HG02970 (cell line): ENCODE data around the gene ISY1.
"Not testable (repeated sequence)": the region's sequence is repeated elsewhere in the genome, so short reads cannot be mapped to it uniquely, and the experiment has no call there.

ENCODE experiments used
- ATAC-seq: cut with Tn5 transposase; IDR thresholded peaks from one replicate; pipeline ENCODE4 v1.9.1; 2021; ENCODE audit warnings: mild to moderate bottlenecking, moderate library complexity, moderate number of reproducible peaks; ENCODE audit not compliant: unreplicated experiment, low FRiP score

ISY1 gene

DNA sequence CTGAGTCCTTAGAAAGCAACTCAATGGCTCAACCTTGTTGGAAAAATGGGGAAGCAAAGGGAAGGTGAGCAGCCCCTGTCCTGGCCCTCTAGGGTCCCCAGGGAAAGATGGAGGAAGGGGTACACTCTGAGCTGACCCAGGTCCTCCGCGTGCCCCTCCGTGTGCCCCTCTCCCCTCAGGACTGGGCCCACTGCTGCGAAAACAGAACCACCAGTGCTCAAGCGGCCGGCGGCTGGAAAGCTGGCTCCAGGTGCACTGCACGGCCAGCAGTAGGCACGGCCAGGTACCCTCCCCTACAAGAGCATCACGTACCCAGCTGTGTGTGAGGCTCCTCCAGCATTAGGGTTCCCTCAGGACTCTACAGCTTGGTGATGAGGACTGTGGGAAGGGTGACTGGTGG, 65.6 kb downstream of the ISY1 start:
- ATAC-seq: no peak

DNA sequence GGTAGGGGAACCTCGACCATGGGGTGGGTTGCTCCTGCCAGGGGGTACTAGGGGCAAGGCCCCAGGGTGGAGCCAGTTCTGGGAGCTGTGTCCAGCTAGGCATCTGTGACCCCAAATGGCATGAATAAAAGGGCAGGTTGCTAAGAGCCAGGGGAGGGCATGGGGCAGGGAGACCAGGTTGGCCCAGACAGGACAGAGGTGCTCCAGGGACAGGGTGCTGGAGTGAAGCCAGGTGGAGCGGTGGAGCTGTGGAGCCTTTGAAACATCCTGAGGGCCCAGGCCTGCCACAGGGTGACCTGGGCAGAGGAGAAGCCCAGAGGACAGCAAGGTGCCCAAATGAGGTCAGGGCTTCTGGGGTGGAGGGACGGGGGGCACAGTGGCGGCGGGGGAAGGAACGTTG, 72.6 kb downstream of the ISY1 start:
- ATAC-seq: not testable (repeated sequence)

DNA sequence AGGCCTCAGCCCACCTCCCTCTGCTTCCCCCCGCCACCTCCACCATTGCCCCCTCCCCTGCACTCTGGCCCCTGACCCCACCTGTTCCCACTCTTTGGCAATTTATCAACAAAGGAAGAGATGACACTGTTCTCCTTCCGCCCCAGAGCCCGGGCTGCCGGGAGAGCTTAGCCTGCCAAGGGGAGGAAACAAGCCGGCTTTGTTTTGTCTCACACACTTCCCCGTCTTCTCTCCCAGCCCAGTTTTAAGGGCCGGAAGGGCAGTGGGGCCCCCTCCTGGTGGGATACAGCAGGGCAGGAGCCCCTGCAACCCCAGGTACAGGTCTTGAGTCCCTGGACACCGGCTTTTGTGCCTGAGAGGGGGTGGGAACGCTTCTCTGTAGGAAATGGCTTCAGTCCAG, 73.0 kb downstream of the ISY1 start:
- ATAC-seq: not testable (repeated sequence)

DNA sequence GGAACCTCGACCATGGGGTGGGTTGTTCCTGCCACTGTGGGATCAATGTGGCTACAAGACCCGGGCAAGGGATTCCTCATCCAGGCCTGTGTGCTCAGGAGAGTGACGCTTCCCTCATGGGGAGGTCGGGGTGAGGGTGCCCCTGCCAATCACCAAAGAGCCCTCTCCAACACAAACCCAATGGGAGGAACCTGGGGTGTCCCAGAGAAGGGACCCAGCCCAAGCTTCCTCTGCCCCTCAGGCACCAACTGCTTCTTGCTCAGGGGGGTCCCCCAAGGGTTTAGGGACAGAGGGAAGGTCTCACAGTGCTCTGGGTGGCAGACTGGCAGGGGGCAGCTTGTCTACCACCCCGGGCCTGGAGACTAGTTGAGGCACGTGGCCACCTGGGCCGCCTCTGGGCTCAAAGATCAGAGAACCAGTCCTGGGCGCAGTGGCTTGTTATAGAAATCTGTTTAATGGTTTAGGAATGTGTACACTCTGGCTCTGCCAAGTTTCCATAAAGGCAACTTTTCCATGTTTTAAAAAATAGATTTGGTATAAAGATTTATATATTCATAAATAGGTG, 73.6 kb downstream of the ISY1 start:
- ATAC-seq: no peak

DNA sequence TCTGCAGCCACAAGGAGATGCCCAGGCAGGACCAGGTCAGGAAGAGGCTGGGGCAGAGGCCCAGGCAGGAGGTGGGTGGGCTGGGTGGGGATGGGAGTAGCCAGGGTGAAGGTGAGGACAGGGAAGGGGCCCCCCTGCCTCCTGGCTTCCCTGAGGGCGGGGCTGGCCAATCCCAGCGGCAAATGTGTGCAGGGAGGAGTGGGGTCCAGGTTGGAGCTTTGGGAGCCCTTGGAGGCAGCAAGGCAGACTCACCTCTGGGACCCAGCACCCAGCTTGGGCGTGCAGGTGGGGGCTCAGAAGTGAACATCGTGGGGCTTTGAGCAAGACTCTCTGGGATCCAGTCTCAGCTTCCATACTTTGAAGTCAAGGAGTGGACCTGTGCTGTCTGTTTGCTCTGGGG, 75.0 kb downstream of the ISY1 start:
- no peak for ATAC-seq

DNA sequence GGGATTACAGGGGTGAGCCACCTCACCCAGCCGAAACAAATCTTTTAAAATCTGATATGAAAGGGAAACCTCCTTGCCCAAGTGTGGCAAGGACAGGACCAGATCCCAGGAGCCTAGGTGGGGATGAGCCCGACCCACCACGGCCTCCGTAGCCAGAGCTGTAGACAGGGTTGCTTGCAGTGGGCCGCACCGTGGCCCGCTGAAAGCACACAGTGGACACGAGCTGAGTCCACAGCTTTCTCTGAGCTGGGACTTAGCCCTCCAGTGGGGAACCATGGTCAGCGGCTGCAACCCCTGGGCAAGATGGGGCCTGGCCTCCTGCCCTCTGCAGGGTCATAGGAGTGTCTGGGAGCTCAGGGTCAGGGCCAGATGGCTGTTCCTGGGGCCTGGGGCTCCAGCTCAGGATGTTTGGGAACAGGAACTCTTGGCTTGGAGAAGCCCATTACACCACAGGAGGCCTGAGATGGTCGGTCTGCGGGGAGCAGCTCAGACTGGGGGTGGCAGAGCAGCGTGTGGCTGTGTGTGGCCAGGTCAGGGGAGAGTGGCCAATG, 75.6 kb downstream of the ISY1 start:
- no peak for ATAC-seq

DNA sequence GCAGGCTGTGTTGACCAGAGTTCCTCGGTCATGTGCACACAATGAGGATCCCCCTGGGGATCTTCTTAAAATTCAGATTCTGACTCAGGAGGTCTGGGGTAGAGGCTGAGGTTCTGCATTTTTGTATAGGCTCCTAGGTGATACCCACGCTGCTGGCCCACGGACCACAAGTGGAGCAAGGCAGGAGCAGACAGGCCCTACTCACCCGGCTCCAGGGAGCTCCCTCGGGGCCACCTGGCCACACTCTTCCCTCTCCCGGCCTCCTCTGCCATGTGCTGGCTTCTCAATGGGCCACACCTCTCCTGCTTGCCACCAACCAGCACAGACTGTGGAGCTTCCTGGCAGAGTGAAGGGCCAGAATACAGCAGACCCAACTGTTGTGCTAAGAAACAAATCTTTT, 76.4 kb downstream of the ISY1 start:
- ATAC-seq: no peak

DNA sequence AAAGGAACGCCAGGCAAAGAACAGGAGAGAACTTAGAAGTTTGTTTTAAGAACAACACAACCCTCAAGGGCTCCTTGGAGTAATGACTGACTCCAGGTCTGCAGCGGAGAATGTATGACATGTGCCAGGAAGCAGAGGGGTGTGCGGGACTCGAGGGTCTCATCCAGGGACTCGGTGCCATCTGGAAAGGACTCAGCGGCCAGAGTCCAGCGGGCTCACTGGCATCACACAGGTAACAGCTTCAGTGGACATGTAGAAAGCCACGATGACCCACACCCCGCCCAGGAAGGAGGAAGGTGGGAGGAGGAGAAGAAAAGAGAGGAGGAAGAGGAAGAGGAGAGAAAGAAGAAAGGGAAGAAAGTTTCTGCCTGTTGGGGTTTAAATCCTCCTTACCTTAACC, 78.8 kb downstream of the ISY1 start:
- ATAC-seq: no peak

DNA sequence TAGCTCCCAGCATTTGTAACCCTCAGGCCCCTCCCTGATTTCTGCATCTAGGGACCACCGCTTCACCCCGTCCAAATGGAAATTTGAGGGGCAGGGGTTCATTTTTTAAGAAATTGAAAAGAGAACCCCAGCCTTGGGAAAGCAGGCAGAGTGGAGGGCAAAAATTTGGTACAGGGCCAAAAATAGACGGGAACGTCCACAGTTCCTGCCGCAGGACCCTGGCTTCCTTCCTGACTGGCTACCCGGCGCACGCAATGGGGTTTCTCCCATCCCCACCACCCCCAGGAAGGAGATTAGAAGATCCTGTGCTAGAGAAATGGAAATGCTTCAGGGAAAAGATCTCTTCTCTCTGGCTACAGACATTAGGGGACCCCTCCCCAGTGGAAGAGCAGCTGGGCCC, 79.4 kb downstream of the ISY1 start:
- no peak for ATAC-seq

DNA sequence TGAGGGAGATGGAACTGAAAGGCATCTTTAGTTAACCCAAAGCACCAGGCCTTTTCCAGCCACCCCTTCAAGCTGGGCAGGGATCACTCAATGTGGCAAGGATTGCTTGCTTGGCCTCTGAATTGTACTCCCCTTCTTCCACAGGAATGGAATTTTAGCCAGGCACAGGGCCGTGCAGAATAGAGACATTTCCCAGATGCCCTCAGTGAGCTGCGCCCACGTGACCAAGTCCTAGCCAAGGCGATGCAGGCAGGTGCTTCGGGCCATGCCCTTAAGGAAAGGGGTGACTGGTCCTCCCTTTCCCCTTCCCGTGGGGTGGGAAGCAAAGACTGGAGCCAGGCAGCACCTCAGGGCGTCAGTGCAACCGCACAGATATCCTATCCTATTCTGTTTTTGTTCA, 82.4 kb downstream of the ISY1 start:
- ATAC-seq: no peak
